NT2/D1 (cell line): ENCODE data around the gene CYTH2.

Source experiments
- DNase-seq: peaks from one replicate; pipeline ENCODE4 v3.0.0-alpha.2; 2011; ENCODE audit warnings: low read depth, low spot score
- H3K27me3 ChIP-seq: 2 replicates; pipeline ENCODE4 v1.6.0; 2011; ENCODE audit warnings: mild to moderate bottlenecking; ENCODE audit not compliant: insufficient read length, insufficient read depth
- H3K36me3 ChIP-seq: 2 replicates; pipeline ENCODE4 v1.6.1; 2011; ENCODE audit warnings: mild to moderate bottlenecking, low read length, mixed read lengths; ENCODE audit not compliant: insufficient read depth, insufficient read length
- H3K4me1 ChIP-seq: 2 replicates; pipeline ENCODE4 v1.5.1; 2011; ENCODE audit not compliant: insufficient read depth, insufficient read length
- H3K4me3 ChIP-seq: 2 replicates; pipeline ENCODE4 v1.5.1; 2011; ENCODE audit warnings: low read depth; ENCODE audit not compliant: insufficient read length
- H3K9ac ChIP-seq: 2 replicates; pipeline ENCODE4 v1.6.0; 2011; ENCODE audit warnings: low read depth; ENCODE audit not compliant: insufficient read length
- H3K9me3 ChIP-seq: 2 replicates; pipeline ENCODE4 v1.5.1; 2011; ENCODE audit warnings: mild to moderate bottlenecking, low read length; ENCODE audit not compliant: insufficient read depth
- SUZ12 ChIP-seq: IDR thresholded peaks from 2 replicates; pipeline ENCODE4 v1.6.1; 2011; ENCODE audit not compliant: insufficient read length, insufficient read depth; ENCODE audit errors: extremely low read depth
- YY1 ChIP-seq: IDR thresholded peaks from 2 replicates; pipeline ENCODE4 v1.6.1; 2011; ENCODE audit not compliant: insufficient read length, insufficient read depth
- ZNF274 ChIP-seq: IDR thresholded peaks from 2 replicates; pipeline ENCODE4 v1.6.1; 2011; ENCODE audit warnings: mild to moderate bottlenecking, low read depth, low read length

CYTH2 gene

GRCh38 chr19:48469289-48469881 is at the start of gene CYTH2:
CYTH2 (plus strand) TSS chr19:48469369; CDS start chr19:48469508, 139 bp downstream.
- Histone ChIP-seq H3K27me3 (no peaks in the 10 kb centered on the region), H3K9ac (peak within 1 kb of the TSS; percentile 91), H3K4me3 (peak within 1 kb of the TSS; percentile 85), H3K36me3 (peaks cover 47% of the 10 kb centered on the region), H3K4me1 (peaks cover 8% of the 10 kb centered on the region), H3K9me3 (no peaks in the 10 kb centered on the region)
- no peak for DNase-seq
- TF ChIP-seq ZNF274, result no peak
- TF ChIP-seq SUZ12, result no peak
- TF ChIP-seq YY1, result no peak

- no peaks in the 10 kb centered on the region for H3K9me3 ChIP-seq
- H3K9ac ChIP-seq, result peak overlapping the region; percentile 10
- H3K36me3 ChIP-seq, result no peaks in the 10 kb centered on the region
- H3K27me3 ChIP-seq, result no peaks in the 10 kb centered on the region
- H3K4me3 ChIP-seq, result no peak overlapping the region
- TF ChIP-seq YY1, result no peak
- no peak for TF ChIP-seq SUZ12
- TF ChIP-seq ZNF274, result no peak
- DNase-seq, result no peak
- H3K4me1 ChIP-seq, result peaks cover 7% of the 10 kb centered on the region
Observed at GRCh38 chr19:48421548-48421947, 47.6 kb upstream of the CYTH2 start.

GRCh38 chr19:48424694-48425219 is 44.4 kb upstream of the CYTH2 start:
- H3K9ac ChIP-seq, result peak overlapping the region; percentile 64
- H3K36me3 ChIP-seq, result no peaks in the 10 kb centered on the region
- no peak overlapping the region for H3K4me3 ChIP-seq
- no peak for DNase-seq
- H3K27me3 ChIP-seq, result no peaks in the 10 kb centered on the region
- TF ChIP-seq SUZ12, result no peak
- TF ChIP-seq YY1, result no peak
- no peak for TF ChIP-seq ZNF274
- H3K4me1 ChIP-seq, result no peaks in the 10 kb centered on the region
- no peaks in the 10 kb centered on the region for H3K9me3 ChIP-seq

GRCh38 chr19:48428670-48429069 is 40.5 kb upstream of the CYTH2 start:
- DNase-seq, result no peak
- H3K27me3 ChIP-seq, result no peaks in the 10 kb centered on the region
- no peaks in the 10 kb centered on the region for H3K4me1 ChIP-seq
- H3K36me3 ChIP-seq, result no peaks in the 10 kb centered on the region
- TF ChIP-seq ZNF274 (no peak), YY1 (no peak), SUZ12 (no peak)
- no peaks in the 10 kb centered on the region for H3K9me3 ChIP-seq
- H3K9ac ChIP-seq, result no peak overlapping the region
- no peak overlapping the region for H3K4me3 ChIP-seq

GRCh38 chr19:48433337-48433736 is 35.8 kb upstream of the CYTH2 start:
- Histone ChIP-seq H3K9me3 (no peaks in the 10 kb centered on the region), H3K9ac (no peak overlapping the region), H3K36me3 (no peaks in the 10 kb centered on the region), H3K4me3 (no peak overlapping the region), H3K4me1 (peaks cover 3% of the 10 kb centered on the region), H3K27me3 (no peaks in the 10 kb centered on the region)
- no peak for TF ChIP-seq SUZ12
- TF ChIP-seq ZNF274, result no peak
- no peak for TF ChIP-seq YY1
- DNase-seq, result no peak

GRCh38 chr19:48436586-48436985 is 32.6 kb upstream of the CYTH2 start:
- Histone ChIP-seq H3K9me3 (no peaks in the 10 kb centered on the region), H3K9ac (no peak overlapping the region), H3K36me3 (no peaks in the 10 kb centered on the region), H3K27me3 (peaks cover 1% of the 10 kb centered on the region), H3K4me3 (no peak overlapping the region), H3K4me1 (peaks cover 3% of the 10 kb centered on the region)
- no peak for TF ChIP-seq SUZ12
- no peak for TF ChIP-seq YY1
- no peak for TF ChIP-seq ZNF274
- no peak for DNase-seq

GRCh38 chr19:48441360-48442050 is 27.7 kb upstream of the CYTH2 start:
- peaks cover 24% of the 10 kb centered on the region for H3K27me3 ChIP-seq
- peaks cover 3% of the 10 kb centered on the region for H3K36me3 ChIP-seq
- TF ChIP-seq SUZ12, result no peak
- no peak for TF ChIP-seq YY1
- TF ChIP-seq ZNF274, result no peak
- H3K9me3 ChIP-seq, result no peaks in the 10 kb centered on the region
- H3K4me3 ChIP-seq, result no peak overlapping the region
- DNase-seq, result no peak
- no peak overlapping the region for H3K9ac ChIP-seq
- H3K4me1 ChIP-seq, result peaks cover 5% of the 10 kb centered on the region
